GM21825 (cell line): ENCODE data around the gene FARS2.

Experiments
- ATAC-seq: cut with Tn5 transposase; IDR thresholded peaks from one replicate; pipeline ENCODE4 v1.9.1; 2021; ENCODE audit warnings: mild to moderate bottlenecking, moderate library complexity; ENCODE audit not compliant: unreplicated experiment

The FARS2 gene

DNA sequence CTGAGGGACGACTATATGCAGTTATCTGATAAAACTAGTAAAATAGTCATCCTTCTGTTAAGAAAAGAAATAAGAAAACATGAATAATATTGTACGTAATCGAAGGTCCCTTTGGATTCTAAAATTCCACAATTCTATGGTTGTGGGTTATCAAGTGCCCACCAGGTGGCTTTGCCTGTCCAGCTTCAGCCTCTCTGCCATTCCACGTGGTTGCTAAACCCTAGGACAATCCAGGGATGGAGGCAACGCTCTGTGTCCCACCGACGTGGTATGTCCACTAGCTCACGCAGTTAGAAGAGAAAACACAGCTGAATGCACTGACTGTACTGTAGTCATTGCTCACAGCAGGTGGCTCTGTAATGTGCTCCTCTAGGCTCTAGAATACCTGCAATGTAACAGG is 349.3 kb downstream of the FARS2 start:
- no peak for ATAC-seq

DNA sequence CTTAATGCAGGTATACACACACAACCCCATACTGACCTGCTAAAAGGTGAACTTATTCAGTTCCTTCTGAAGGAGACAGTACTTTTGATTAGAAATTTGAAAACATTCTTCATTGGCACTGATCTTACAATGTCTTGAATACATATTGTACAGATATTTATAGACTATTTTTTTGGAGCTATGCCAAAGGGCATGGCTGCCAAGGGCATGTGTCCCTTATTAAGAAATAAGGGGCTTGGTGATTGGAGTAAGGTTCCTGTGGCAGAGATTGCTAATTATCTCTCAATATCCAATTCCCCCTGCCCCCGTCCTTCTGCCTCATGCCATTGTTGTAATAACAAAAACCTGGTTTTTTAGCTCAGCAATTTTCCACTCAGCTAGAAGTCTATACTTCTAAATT is 355.9 kb downstream of the FARS2 start:
- ATAC-seq, result no peak

DNA sequence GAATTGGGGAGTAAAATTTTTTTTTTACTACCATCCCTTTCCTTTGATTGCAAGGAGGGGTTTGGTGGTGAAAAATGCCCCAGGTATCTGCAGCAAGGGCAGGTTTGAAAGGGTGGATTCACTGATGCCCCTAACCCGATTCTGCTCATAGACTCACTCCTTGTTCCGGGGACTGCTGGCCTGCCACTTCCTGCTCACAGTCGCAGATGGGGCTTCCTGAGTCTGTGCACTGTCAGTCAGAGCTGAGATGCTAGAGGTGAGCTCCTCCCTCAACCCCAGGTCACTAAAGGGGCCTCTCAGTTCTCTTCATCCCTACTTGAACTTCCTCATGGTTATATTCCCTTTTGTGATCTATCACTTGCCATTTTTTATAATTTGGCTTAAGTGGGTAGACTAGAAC is 357.9 kb downstream of the FARS2 start:
- ATAC-seq, result peak; percentile 88

DNA sequence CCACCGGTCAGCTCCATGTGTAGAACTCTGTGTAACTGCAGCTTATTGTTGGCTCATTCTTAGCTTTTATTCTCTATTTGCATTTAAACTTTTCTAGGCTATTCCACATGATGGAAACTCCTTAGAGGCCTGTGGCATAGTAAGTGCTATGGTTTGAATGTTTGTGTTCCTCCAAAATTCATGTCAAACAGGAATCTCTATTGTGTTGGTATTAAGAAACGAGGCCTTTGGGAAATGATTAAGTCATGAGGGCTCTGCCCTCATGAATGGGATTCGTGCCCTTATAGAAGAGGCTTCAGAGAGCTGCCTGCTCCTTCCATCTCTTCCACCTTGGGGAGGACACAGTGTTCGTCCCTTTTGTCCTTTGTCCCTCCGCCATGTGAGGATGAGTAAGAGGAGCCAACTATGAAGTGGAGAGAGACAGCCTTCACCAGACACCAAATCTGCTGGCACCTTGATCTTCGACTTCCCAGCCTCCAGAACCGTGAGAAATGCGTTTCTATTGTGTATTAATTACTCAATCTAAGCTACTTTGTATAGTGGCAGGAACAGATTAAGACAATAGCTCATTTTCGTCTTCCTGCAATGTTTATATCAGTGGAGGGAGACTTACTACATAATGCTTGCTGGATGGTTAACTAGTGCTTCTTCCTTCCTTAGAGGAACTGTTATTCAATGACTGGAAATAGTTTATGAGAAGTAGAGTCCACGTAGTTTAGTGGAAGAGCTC is 361.1 kb downstream of the FARS2 start:
- ATAC-seq, result no peak

DNA sequence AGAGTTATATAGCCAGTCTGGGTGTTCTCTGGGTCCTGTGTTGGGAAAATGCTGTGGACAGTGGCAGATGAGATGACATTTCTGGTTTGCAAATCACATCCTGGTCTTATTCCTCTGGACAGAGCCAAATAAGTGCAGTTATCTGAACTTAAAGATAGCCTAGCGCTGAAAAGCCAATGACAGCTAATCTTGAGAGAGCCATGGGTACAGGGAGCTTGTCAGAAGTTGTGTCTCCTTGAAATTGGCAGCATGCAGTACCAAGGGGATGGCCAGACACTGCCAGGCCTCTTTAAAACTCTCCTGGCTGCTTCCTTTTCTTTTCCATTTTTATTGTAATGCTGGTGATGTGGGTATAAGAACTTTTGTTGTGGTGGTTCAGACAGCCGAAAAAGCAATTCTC is 362.5 kb downstream of the FARS2 start:
- ATAC-seq, result no peak

DNA sequence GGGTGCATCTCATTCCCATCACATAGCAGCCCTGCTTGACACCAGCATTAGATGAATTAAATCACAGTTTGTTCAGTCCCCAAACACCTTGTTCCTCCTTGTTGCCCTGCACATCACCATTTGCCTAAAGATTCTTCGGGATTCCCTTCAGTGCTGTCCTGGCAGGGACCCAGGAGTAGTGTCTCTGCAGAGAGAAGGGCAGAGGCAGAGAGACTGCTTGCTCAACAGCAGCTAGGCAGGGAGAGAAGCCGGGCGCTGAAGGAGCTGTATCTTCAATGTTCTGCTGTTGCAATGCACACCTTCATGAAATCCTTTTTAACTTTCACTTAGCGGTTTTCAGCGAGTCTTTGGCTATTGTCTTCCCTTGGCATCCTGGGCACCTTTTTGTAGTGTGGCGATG is 362.9 kb downstream of the FARS2 start:
- no peak for ATAC-seq

DNA sequence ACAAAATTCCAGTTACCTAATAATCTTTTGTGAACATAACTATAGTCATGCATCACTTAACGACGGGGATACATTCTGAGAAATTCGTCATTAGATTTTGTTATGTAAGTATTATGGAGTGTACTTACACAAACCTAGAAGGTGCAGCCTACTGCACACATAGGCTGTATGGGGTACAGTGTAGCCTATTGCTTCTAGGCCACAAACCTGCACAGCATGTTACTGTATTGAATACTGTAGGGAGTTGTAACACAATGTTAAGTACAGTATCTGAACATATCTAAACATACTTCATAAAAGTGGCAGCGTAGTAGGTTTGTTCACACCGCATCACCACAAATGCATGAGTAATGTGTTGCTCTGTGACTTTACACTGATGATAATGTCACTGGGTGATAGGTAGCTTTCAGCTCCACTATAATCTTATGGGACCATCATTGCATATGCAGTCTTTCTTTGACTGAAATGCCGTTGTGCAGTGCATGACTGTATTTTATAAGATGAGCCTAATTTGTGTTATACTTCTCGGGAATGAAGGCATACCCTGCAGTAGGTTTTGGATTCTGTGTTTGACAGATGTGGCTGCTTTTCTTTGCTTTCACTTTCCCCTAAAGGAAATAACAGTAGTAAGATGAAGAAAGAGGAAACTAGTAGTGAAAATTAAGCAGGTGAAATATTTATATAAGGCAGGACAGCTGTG is 365.6 kb downstream of the FARS2 start:
- ATAC-seq, result peak; percentile 86

DNA sequence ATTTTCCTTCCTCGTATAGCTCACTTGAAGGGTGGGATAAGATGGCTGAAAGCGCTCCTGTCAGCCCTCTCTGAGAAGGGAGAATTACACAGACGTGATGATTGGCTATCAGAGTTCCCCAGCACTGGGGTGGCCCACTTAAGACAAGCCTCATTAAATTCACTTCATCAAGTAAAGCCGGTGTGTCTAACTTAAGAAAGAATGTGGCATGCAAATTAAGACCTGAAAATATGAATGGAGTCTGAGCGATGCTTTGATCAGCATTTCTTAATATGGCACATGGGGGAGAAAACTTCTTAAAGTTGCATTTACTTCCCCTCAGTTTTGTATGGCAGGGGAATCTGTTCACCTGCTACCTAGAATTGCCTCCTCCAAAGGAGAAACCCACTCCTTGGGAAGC is 369.3 kb downstream of the FARS2 start:
- ATAC-seq, result no peak

DNA sequence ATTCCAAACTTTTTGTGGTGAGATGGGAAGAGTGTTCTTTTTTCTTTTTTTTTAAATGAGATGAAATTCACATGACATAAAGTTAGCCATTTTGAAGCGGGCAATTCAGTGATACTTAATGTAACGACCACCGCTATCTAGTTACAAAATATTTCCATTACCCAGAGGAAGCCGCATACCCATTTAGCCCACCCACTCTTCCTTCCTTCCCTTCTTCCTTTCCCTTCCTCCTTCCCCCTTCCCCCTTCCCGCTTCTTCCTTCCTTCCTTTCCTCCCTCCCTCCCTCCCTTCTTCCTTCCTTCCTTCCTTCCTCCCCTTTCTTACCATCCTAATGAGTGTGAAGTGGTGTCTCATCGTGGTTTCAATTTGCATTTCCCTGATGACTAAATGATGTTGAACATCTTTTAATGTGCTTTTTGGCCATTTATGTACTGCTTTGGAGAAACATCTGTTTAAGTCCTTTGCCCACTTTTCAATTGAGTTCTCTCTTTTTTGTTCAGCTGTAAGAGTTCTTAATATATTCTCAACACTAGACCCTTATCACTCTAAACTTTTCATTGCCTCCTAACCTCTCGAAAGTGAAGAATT is 371.1 kb downstream of the FARS2 start:
- ATAC-seq, result no peak

DNA sequence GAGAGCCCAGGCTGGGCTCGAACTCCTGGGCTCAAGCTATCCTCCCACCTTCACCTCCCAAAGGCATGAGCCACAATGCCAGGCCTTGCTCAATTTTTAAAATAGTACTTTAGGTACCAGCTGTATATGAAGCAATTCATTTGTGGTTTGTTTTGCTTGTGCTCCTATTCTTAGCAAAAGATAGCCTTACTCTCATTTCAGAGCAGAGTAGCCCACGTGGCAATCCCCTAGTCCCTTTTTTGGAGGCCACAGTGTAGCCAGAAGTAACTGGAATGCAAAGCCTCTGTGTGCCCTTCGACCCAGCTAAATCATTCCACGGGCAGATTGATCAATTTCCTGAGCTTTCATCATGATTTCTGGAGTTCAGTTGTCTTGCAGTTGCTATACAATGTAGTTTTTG is 373.2 kb downstream of the FARS2 start:
- no peak for ATAC-seq

DNA sequence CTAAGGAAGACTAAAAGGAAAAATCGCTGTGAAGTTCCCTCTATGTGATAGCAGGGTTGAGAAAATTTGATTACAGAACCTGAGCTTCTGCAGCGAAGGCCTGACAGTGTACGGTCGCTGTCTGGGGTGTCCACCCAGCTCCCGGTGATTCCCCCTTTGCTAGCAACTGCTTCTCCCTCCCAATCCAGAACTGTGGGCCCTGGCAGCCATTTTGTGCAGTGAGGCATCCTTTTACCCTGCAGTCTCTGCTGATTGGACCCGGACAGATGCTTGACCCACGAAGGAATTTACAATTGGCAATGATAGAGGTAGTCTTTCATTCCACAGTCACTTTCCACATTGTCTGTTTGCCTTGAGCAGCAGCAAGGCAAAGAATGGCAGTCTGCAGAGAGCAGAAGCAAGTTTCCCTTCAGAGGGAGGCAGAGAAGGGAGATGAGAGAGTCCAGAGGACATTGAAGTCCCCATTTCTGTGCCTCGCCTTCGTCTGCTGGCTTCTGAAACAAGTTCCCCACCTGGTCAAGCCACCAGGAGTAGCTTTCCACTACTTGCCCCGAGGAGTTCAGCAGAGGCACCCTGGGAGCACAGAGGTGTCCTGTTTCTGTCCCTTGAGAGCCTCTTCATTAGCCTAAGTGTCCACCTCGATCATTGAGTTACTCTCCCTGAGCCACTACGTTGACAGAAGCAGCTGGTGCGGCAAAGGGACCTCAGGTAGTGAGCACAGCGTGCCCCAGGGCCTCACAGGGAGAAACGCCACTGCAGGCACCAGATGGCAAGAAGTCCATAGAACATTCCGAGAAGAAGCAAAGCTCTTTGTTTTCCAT is 375.1 kb downstream of the FARS2 start:
- no peak for ATAC-seq

DNA sequence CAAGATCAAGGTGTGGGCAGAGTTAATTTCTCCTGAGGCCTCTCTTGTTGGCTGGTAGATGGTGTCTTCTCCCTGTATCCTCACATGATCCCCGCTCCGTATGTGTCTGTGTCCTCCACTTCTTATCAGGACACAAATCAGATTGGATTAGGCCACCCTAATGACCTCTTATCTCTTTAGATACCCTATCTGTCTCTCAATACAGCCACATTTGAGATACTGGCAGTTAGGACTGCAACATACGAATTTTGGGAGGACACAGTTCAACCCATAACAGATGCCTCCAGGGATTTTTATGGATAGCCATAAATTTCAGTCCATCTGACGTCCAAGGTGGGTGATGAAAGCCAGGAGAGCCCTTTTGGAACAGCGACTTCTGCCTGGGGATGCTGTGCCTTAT is 376.4 kb downstream of the FARS2 start:
- ATAC-seq, result no peak

DNA sequence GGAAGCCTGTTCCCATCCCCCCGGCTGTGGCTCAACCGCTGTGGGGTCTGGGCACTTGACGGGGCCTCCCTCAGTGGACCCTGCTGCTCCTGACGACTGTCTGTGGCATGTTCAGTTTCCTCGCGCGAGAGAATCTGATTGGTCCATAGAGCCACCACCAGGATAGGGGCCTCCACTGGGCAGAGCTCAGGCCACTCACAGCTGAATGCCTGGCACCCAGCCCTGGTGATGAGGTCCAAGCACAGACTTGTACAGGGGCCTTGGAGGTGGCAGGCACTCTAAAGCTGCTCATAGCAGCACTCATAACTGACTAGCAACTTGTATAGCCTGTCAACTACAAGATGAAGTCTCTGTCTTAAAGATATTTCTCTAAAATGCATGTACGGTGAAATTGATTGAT is 377.4 kb downstream of the FARS2 start:
- ATAC-seq, result no peak

DNA sequence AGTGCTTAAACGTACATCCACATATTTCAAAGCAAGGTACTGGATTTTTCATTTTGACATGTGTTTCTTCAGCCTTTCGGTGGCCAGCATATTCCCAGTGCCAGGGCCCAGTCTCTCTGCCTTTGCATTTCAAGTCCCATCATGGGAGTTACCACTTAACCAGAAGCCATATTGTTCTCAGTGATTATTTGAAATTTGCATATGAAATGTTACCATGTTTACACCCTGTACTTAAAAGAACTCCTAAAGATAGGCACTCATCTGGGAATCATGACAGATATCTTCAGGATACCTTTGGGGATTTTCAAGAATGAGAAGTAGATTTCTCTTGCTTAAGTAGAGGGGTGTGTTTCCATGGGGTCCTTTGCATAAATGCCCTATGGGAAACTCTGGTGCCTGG is 377.9 kb downstream of the FARS2 start:
- no peak for ATAC-seq

DNA sequence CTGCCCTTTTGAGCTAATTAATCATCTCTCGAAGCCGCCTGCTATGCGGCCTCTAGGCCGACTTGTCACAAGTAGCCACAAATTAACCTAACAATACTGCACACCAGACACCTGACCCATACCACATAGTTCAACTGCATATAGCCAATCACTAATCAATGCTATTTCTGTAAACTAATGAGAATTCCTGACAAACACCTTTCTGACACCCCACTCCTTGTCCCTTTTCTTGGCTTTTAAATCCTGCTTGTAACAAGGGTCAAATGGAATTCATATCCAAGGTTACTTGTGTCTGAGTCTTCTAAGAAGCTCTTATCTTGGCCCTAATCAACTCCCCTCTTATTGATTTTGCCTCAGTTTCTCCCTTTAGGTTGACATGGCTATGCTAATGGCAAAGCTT is 379.3 kb downstream of the FARS2 start:
- no peak for ATAC-seq

DNA sequence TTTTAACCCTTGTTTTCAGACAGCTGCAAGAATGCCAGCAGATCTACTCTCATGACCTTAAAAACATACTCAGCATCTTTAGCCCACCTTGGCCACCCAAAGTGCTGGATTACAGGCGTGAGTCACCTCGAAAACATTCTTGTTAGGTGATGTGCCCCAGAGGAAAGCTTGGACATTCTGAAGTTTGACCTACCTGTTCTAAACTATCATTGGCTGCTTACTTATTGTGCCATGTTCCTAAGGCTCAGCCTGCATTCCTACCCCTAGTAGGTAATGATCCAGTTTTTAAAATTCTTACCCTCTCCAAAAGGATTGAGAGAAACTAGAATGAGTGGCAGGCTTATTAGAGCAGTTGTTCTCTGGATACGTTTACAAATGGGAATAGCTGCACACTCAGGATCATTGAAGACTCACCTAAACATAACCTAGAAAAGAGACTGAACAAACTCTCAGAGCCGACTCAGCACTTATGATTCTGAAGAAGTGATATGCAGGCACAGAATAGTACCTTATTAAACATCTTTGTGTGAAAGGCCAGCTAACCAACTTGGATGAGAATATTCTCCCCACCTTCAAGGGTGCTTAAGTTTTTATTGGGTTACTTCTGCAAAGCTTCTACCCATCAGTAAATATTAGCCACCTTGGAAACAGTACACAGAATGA is 383.3 kb downstream of the FARS2 start:
- ATAC-seq, result no peak

DNA sequence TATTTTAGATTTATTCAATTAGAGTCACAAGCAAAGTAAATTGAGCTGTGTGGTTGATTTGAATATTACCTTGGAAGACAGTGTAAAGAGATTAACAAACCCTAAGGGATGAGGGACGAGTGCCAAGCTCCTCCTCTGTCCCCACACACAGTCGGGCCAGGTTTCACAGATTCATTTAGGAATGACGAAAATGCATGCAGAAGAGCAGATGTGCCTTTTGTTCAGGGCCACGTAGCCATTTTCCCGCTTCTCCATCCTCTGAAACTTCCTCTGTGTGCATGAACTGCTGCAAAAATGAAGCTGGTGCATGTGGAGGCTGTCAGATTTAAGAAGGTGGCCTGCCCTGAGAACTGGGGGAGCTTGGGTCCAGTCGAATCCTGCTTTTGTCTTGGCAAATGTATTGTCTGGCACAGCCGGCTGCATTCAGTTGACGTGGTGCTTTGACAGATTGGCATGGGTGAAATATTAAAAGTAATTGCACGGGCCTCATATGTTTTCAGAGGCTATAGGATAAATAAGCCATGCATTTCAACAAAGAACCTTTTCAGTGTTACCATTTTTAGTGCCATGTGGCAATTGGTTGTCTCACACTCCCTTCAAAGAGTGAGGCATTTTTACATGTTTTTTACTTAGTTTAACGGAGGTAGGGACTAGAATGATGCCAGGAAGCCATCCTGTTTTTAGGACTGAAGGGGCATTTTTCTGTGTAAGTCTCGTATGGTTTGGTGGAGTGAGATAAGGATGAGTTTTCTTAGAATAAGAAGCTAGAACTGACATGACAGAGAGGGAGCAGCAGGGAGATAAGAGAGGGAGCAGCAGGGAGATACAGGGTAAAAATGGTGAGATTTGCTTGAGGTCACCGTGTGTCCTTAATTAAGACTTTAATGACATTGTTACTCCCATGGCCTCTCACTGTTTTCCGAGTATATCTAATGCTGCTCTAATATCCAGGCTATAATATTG is 384.3 kb downstream of the FARS2 start:
- no peak for ATAC-seq

DNA sequence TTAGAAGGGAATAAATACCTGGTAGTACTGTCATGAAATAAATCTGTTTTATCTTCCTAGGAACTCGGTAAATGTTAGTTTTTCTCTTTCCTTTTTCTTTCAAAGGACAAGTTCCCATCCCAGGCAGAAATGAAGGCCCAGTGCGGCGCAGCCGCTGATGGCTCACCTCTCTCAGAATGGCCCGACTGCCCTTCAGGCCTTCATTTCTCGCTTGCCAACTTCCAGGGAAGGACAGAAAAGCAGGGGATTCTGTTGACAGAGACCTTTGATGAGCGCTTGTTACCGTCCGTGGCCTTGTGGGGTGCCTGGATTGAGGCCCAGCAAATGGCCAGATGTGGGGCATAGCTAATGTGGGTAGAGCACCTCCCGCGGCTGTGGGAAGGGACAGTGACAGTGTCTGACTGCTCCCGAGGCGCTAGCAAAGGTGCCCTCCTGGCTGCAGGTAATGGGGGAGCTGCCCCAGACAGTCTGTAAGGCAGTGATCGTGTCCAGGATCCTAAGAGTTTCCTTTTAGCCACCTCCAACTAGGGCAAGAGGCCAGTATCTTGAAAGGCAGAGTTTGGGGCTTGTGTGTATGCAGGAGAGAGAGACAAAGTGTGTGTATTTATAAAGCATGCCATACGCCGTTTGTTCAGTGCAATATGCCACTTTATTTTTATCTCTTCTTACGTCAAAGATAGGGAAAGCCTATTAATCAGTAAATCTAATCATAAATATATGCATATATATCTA is 391.3 kb downstream of the FARS2 start:
- no peak for ATAC-seq

DNA sequence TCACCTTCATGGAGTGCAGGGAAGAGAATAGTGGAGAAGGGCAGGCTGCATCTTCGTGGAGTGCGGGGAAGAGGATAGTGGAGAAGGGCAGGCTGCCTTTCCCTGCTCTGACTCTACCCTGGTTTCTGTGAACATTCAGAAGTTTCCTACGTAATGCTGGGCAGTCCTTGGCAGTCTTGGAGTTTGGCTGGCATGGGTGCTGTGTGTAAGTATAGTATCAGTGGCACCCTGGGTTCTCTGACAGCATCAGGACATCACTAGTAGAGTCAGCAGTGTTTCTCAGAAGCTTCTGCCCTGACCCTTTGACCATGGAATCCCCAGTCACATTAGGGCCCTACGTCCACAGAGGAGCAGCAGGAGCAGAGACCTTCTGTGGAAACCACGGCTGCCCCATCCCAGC is 392.5 kb downstream of the FARS2 start:
- ATAC-seq, result no peak
